GM21447 (cell line): ENCODE data around the gene RAPGEF1.
"Not testable (repeated sequence)": the region's sequence is repeated elsewhere in the genome, so short reads cannot be mapped to it uniquely, and the experiment has no call there.

Source experiments
- ATAC-seq: cut with Tn5 transposase; IDR thresholded peaks from one replicate; pipeline ENCODE4 v1.9.1; 2021; ENCODE audit not compliant: unreplicated experiment

The RAPGEF1 gene

GRCh38 chr9:131575946-131576853 is 163.7 kb downstream of the RAPGEF1 start:
- ATAC-seq: no peak

- ATAC-seq: no peak
Observed at GRCh38 chr9:131574730-131575640, 164.9 kb downstream of the RAPGEF1 start.

GRCh38 chr9:131567910-131568309 is 172.0 kb downstream of the RAPGEF1 start:
- no peak for ATAC-seq

DNA sequence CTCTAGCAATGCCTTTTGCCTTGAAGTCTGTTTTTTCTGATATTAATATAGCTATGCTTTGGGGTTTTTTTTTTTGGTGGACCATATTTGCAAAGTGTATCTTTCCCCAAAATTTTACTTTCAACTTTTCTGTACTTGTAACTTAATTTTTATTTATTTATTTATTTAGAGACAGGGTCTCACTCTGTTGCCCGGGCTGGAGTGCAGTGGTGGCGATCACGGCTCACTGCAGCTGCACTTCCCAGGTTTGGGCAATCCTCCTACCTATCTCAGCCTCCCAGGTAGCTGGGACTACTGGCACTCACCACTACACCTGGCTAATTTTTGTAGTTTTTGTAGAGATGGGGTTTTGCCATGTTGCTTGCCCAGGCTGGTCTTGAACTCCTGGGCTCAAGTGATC is 173.7 kb downstream of the RAPGEF1 start:
- ATAC-seq: no peak

DNA sequence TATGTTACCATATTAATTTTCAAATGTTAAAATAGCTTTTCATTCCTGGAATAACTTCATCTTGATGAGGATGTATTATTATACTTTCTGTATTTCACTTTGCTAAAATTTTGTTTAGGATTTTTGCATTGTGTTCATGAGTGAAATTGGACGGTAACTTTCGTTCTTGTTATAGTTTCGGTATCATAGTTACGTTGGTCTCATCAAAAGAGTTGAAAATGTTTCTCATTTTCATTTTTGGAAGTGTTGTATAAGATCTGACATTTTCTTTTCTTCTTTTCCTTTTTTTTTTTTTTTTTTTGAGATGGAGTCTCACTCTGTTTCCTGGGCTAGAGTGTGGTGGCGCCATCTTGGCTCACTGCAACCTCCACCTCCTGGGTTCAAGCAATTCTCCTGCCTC is 174.5 kb downstream of the RAPGEF1 start:
- ATAC-seq: no peak

DNA sequence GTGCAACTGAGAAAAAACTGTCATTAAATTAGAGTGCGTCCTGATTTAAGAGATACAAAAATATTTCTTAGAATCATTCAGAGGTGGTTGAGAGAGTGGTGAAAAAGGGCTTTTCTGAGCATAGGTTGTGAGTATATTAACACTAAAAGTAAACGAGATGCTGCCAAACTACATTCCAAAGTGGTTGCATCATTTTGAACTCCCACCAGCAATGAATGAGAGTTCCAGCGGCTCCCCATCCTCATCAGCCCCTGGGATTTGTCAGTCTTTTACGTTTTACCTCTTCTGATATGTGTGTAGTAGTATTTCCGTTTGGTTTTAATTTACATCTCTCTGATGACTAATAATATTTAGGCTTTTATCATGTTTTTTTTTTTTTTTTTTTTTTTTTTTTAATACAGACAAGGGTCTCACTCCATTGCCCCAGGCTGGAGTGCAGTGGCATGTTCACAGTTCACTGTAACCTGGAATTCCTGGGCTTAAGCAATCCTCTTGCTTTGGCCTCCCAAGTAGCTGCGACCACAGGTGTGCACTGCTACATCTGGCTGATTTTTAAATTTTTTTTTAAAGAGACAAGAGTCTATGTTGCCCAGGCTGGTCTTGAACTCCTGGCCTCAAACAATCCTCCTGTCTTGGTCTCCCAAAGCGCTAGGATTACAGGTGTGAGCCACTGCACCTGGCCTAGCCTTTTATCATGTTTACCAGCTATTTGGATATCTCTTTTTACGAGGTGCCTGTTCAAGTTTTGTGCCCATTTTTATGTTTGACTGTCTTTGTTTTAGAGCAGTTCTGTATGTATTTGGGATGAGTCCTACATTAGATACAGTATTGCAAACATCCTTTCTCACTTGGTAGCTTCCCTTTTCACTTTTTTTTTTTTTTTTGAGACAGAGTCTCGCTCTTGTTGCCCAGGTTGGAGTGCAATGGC is 177.6 kb downstream of the RAPGEF1 start:
- ATAC-seq: no peak

DNA sequence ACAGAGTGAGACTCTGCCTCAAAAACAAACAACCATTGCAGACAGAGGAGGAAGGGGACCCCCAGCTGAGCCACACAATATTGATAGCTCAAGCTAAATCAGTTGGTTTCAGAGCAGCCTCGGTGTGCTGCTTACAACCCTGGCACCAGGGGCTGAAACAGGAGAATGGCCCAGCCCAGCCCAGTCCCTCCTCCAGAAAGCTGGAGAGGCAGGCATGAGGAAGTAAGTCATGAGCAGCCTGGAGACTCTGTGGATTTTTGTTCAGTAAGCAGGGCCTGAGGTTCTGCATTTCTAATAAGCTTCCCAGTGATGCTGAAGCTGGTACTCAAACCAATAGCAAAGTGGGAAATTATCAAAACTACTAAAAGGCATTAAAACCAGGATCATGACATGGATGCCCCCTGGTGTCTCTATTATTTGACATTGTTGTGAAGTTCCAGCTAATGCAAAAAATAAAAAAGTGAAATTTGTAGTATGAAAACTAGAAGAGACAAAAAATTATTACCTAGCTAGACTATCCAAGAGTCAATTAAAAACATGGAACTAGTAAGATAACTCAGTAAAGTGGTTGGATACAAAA is 180.4 kb downstream of the RAPGEF1 start:
- no peak for ATAC-seq

DNA sequence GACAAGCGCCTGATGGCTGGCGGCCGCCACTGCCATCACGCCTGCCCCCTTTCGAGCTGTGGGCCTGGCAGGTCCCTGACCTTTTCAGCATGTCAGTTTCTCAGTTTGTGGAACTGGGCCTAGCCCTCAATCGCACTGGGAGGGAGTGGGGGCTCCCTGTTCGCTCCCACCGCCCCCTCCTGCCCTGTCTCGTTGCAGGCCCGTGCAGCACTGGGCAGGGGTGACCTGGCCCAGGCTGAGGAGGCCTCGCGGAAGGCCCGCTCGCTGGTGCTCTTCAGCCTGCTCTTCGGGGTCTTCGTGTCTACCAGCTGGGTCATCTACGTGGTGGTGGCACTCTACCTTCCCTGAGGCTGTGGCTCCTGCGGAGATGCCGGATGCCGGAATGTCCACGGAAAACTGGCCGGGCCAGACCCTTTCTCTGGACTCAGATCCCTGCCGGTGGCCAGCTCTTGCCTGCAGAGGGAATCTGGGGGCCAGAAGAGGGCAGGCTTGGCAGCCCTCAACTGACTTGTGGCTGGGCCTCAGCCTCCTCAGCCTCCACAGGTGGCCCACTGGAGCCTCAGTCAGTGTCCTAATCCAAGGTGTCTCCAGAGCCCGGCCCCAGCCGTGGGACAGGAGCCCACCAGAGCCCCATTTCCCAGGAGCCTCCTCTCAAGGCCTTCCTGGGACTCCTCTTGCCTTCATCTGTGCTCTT is 181.9 kb downstream of the RAPGEF1 start:
- no peak for ATAC-seq

DNA sequence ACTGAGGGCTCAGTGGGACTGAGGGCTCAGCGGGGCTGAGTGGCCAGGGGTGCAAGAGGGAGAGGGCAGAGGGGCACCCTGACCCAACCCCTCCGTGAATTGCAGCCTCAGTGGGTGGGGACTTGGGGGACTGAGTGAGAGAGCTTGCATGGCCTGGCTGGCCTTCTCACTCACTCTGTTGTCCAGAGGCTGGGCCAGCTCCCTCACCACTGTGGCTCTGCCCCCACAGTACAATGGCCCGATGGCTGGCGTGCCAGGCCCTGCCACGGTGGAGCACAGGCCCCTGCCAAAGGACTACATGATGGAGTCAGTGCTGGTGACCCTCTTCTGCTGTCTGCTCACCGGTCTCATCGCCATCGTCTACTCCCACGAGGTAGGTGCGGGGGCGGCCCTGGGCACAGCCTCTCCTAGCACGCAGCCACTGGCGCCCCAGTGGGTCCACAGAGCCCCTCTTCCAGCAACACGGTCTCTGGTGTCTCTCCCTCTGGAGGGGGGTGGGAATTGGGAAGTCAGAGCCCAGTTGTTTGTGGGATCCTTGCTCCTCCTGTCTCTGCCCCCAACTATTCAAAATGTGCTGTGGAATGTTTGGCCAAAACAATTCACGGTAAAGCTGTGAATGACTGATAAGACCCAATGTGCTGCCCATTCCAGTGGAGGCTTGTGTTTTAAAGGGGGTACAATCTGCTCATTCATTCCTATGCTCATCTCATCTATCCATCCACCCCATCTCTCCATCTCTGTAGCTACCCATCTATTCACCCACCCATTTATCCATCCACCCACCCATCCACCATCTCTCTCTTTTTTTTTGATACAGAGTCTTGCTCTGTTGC is 183.8 kb downstream of the RAPGEF1 start:
- no peak for ATAC-seq

DNA sequence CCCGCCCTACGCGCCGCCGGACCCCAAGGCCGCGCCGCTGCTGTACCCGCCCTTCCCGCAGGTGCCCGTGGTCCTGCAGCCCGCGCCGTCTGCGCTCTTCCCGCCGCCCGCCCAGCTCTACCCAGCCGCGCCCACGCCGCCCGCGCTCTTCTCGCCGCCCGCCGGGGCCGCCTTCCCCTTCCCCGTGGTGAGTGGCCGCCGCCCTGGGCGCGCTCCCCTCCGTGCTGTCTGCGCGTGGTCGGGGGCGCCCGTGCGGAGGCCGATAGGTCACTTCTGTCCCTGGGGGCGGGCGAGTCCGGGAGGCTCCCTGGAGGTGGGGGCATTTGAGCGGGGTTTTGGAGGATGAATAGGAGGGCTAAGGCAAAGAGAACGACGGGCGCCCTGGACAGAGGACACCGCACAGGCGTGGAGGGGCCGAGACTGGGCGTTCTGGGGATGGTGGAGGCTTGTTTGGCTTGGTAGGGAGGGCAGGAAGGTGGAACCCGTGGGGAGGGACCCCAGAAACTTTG is 185.0 kb downstream of the RAPGEF1 start:
- no peak for ATAC-seq

DNA sequence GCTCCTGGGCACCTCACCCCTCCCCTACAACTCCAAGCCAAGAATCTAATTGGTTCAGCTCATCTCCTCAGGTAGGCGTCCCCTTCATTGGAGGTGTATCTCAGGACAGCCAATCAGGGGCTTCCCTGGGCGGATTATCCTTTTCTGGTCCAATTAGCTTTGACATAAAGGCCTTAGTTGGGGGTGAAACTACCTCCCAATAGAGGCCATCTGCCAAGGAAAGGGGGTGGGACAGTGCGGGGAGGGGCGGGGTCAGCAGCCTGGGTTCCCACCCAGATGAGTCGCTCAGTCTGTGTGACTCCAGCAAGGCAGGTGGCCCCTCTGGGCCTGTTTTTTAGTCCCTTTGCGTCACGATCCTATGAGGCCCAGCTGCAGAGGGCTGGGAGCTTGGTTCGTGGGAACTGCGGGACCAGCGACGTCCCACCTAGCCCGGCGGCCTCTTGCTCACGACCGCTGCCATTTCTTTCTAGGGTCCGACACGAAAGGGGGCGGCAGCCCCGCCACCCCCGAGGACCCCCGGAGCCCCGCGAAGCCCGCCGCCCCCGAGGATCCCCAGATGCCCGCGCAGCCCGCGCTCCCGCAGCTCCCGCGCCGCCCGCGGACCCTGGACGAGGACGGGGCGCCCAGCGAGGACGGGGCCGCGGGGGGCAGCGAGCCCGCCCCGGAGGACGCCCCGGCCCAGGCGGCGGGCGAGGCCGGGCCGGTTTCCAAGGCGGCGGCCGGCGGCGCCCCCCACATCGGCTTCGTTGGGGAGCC is 185.6 kb downstream of the RAPGEF1 start:
- ATAC-seq: no peak

GRCh38 chr9:131552030-131552429 is 187.8 kb downstream of the RAPGEF1 start:
- ATAC-seq: no peak

DNA sequence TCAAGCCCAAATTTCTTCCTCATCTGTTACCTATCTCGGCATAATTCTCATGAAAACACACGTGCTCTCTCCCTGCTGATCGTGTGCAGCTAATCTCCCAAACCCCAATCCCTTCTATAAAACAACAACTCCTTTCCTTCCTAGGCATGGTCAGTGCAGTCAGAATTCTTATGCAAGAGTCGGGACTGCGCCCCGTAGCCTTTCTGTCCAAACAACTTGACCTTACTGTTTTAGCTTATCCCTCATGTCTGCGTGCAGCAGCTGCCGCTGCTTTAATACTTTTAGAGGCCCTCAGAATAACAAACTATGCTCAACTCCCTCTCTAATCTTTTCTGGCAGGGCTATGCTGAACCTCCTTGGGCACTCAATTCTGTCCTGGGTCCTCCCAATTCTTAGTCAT is 189.4 kb downstream of the RAPGEF1 start:
- ATAC-seq: not testable (repeated sequence)

GRCh38 chr9:131549186-131549585 is 190.7 kb downstream of the RAPGEF1 start:
- not testable (repeated sequence) for ATAC-seq

GRCh38 chr9:131546336-131547084 is 193.4 kb downstream of the RAPGEF1 start:
- ATAC-seq: no peak

- no peak for ATAC-seq
Observed at GRCh38 chr9:131545786-131546335, 194.0 kb downstream of the RAPGEF1 start.
